Measurements from ENCODE around the gene ACBD4.

DNA sequence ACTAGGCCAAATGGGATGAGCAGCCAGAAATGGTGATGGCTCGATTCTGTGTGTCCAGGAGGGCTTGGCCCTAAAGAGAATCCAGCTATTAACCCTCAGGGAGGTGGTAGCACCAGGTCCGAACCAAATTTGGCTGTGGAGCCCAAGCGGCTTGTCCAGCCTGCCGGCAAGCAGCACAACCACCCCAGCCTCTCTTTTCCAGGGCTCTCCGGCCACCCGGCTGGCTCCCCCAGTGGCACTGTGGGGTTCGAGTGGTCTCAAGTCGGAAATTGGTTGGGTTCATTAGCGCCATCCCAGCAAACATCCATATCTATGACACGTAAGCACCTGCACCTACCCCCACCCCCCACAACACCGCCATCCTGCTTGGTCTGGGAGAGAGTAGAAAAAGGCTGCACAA is 38.6 kb upstream of the ACBD4 start:
- TF ChIP-seq POLR2A (IDR thresholded peaks at IDR 0.05; ENCODE audit: low read depth, low read length) (no peak), POLR2AphosphoS5 (IDR thresholded peaks at IDR 0.05; ENCODE audit: low read depth, low read length) (no peak), TAF1 (IDR thresholded peaks at IDR 0.05; ENCODE audit: borderline replicate concordance, low read depth, low read length) (no peak)
